Spleen (tissue), 11 donors: ENCODE measurements around the gene NT5DC3. TPM values are rescaled to one million over a fixed set of nuclear protein-coding genes. Genes with fewer than 3 reads are reported as not detected.
"Not testable (repeated sequence)": the region's sequence is repeated elsewhere in the genome, so short reads cannot be mapped to it uniquely, and the experiment has no call there.

Source experiments
- DNase-seq: peaks from one replicate; pipeline ENCODE4 v3.0.0-alpha.2; 2020
- H3K27ac ChIP-seq, 8 donors: fragments of 200-600 bp; sonication (generic) in 7 of 8; 1 replicate in 4 of 8; 2 replicates in 4 of 8; pipeline versions ENCODE4 v1.5.0 to v1.8.0; 2016 to 2021; ENCODE audit warnings: inconsistent platforms in 4 of 8, mild to moderate bottlenecking in 4 of 8, moderate library complexity in 1 of 8
- H3K27me3 ChIP-seq, 7 donors: fragments of 200-600 bp; sonication (generic) in 6 of 7; replicated peaks in 1 of 7; 1 replicate in 4 of 7; 2 replicates in 3 of 7; pipeline versions ENCODE4 v1.5.0 to v1.8.0; 2016 to 2021; ENCODE audit warnings: inconsistent platforms in 3 of 7, mild to moderate bottlenecking in 1 of 7
- H3K36me3 ChIP-seq, 6 donors: fragments of 200-600 bp; sonication (generic) in 5 of 6; 1 replicate in 4 of 6; 2 replicates in 2 of 6; pipeline versions ENCODE4 v1.5.0 to v1.8.0; 2016 to 2021; ENCODE audit warnings: inconsistent platforms in 2 of 6
- H3K4me1 ChIP-seq, 6 donors: fragments of 200-600 bp; sonication (generic) in 5 of 6; 1 replicate in 3 of 6; 2 replicates in 3 of 6; pipeline versions ENCODE4 v1.5.0 to v1.8.0; 2016 to 2021; ENCODE audit warnings: inconsistent platforms in 3 of 6
- H3K4me3 ChIP-seq, 8 donors: fragments of 200-600 bp; sonication (generic) in 7 of 8; 1 replicate in 4 of 8; 2 replicates in 4 of 8; pipeline versions ENCODE4 v1.5.0 to v1.8.0; 2016 to 2021; ENCODE audit warnings: inconsistent platforms in 4 of 8, mild to moderate bottlenecking in 4 of 8, moderate library complexity in 2 of 8
- H3K9me3 ChIP-seq, 8 donors: fragments of 200-600 bp; sonication (generic) in 7 of 8; 1 replicate in 4 of 8; 2 replicates in 4 of 8; pipeline versions ENCODE4 v1.5.0 to v1.8.0; 2016 to 2021; ENCODE audit warnings: inconsistent platforms in 4 of 8
- CTCF ChIP-seq, 11 experiments: fragments of 200-600 bp in 7 of 11; fragments of 450-650 bp in 4 of 11; sonication (generic) in 4 of 11; IDR thresholded peaks in 8 of 11; conservative IDR thresholded peaks in 3 of 11; 1 replicate in 7 of 11; 2 replicates in 4 of 11; pipeline versions ENCODE4 v1.4.0 to v1.8.0; 2016 to 2021; ENCODE audit warnings: antibody characterized with exemption in 11 of 11, inconsistent platforms in 4 of 11, mild to moderate bottlenecking in 1 of 11
- POLR2A ChIP-seq, 3 donors: fragments of 450-650 bp; IDR thresholded peaks; one replicate each; pipeline ENCODE4 v1.5.1; 2017; ENCODE audit warnings: antibody characterized with exemption in 3 of 3, mild to moderate bottlenecking in 1 of 3
- POLR2AphosphoS5 ChIP-seq, 3 donors: sonication (generic); formaldehyde crosslinking; IDR thresholded peaks; one replicate each; pipeline ENCODE4 v1.5.1; 2017; ENCODE audit warnings: antibody characterized with exemption in 3 of 3
- WGBS, 5 donors: extraction: QIAGEN DNeasy Blood & Tissue Kit in 3 of 5; methylation state at CpG; one replicate each; pipeline versions ENCODE4 v1.1.5 to v1.1.7; 2013 to 2018; 5-methylcytosine and 5-hydroxymethylcytosine counted together
- intact Hi-C: fragments of 100-400 bp; cut with DNase I; formaldehyde crosslinking; loops from one replicate; pipeline ENCODE4 v1.15.0; 2023; ENCODE audit warnings: low total_unique reads
- polyA plus RNA-seq, 3 donors: library from polyadenylated mRNA; stranded (reverse); fragments of 200-250 nt; gene quantifications; one replicate each; pipeline ENCODE4 v1.2.1, GENCODE V29; 2013
- total RNA-seq, 7 donors: library from RNA; depleted of rRNA in 3 of 7; stranded (reverse); fragments of >200 nt in 3 of 7; fragmentation: NEBNext Ultra II Directional in 4 of 7; extraction: Animal tissue kit (Norgen Biotek cat#: 25700) in 4 of 7; gene quantifications; one replicate each; pipeline versions ENCODE4 v1.1.0 to v1.2.1, GENCODE V29; 2016 to 2021
- donor health status: healthy with polysubstance abuse.
- donor health status: DM: no; HTN: no; CAD: no; lungs with moderate emphysema.
- donor health status: DM: no; HTN: no; CAD: no.
- donor health status: Bipolar disorder and iron deficiency.
- donor health status: healthy.
- donor health status: DM: no; HTN: no; CAD: no.
- donor health status: DM: yes; HTN: yes; CAD: no.

Gene NT5DC3
- total and polyA plus RNA-seq, 10 donors, result 0.56 to 8.0 (median 3.1) TPM

- no peak overlapping the region for H3K4me3 ChIP-seq
- H3K9me3 ChIP-seq, result no peaks in the 10 kb centered on the region
- intact Hi-C loops, result no loop called here
- no peaks in the 10 kb centered on the region for H3K27me3 ChIP-seq
- TF ChIP-seq POLR2AphosphoS5 (IDR thresholded peaks at IDR 0.05), result no peak
- TF ChIP-seq CTCF (IDR thresholded peaks at IDR 0.05 in 8 of 11, conservative IDR thresholded peaks at IDR 0.05 in 3 of 11), result no peak
- no peak for TF ChIP-seq POLR2A (IDR thresholded peaks at IDR 0.05)
- H3K36me3 ChIP-seq, result no peaks in the 10 kb centered on the region
- H3K4me1 ChIP-seq, result peaks cover 0 to 39% (median 28%) of the 10 kb centered on the region in 6 donors
- 79 to 96% (median 92%) methylated on average over 5 of the region's 5 CpGs for WGBS, 5 donors
- no peak for DNase-seq
- no peak overlapping the region for H3K27ac ChIP-seq
Observed at GRCh38 chr12:103836345-103836744, 4.7 kb downstream of the NT5DC3 start.

GRCh38 chr12:103835747-103836335 is 5.2 kb downstream of the NT5DC3 start:
- H3K27me3 ChIP-seq, H3K27ac ChIP-seq, intact Hi-C loops, H3K9me3 ChIP-seq, DNase-seq, H3K36me3 ChIP-seq, H3K4me3 ChIP-seq: not testable (repeated sequence)
- peaks cover 0 to 40% (median 27%) of the 10 kb centered on the region in 6 donors for H3K4me1 ChIP-seq
- WGBS, 5 donors, result 92 to 96% (median 94%) methylated on average over 11 of the region's 11 CpGs

GRCh38 chr12:103834942-103835341 is 6.1 kb downstream of the NT5DC3 start:
- 81 to 94% (median 88%) methylated on average over 3 of the region's 3 CpGs for WGBS, 5 donors
- intact Hi-C loops, result no loop called here

GRCh38 chr12:103833891-103834290 is 7.1 kb downstream of the NT5DC3 start:
- TF ChIP-seq POLR2AphosphoS5 (IDR thresholded peaks at IDR 0.05) (no peak), CTCF (IDR thresholded peaks at IDR 0.05 in 8 of 11, conservative IDR thresholded peaks at IDR 0.05 in 3 of 11) (no peak), POLR2A (IDR thresholded peaks at IDR 0.05) (no peak)
- DNase-seq, result no peak
- peaks cover 0 to 30% (median 17%) of the 10 kb centered on the region in 6 donors for H3K4me1 ChIP-seq
- 74 to 92% (median 80%) methylated on average over 2 of the region's 2 CpGs for WGBS, 5 donors
- no peaks in the 10 kb centered on the region for H3K36me3 ChIP-seq
- no peaks in the 10 kb centered on the region for H3K27me3 ChIP-seq
- no peak overlapping the region for H3K4me3 ChIP-seq
- H3K27ac ChIP-seq, result no peak overlapping the region
- intact Hi-C loops, result no loop called here
- peaks cover 0 to 9% (median 0%) of the 10 kb centered on the region in 8 donors for H3K9me3 ChIP-seq

More at GRCh38 chr12:103834942-103835341, 6.1 kb downstream of the NT5DC3 start:
- H3K9me3 ChIP-seq, result peaks cover 0 to 9% (median 0%) of the 10 kb centered on the region in 8 donors
- H3K4me3 ChIP-seq, result no peak overlapping the region
- peaks cover 0 to 31% (median 19%) of the 10 kb centered on the region in 6 donors for H3K4me1 ChIP-seq
- TF ChIP-seq POLR2A (IDR thresholded peaks at IDR 0.05) (no peak), CTCF (IDR thresholded peaks at IDR 0.05 in 8 of 11, conservative IDR thresholded peaks at IDR 0.05 in 3 of 11) (no peak), POLR2AphosphoS5 (IDR thresholded peaks at IDR 0.05) (no peak)
- H3K27ac ChIP-seq, result no peak overlapping the region
- no peaks in the 10 kb centered on the region for H3K27me3 ChIP-seq
- no peaks in the 10 kb centered on the region for H3K36me3 ChIP-seq
- no peak for DNase-seq
